ENCODE results near the gene TMED3.
A peak's percentile ranks its signal among the peaks of the same experiment; 100 is the strongest.

Gene TMED3

DNA sequence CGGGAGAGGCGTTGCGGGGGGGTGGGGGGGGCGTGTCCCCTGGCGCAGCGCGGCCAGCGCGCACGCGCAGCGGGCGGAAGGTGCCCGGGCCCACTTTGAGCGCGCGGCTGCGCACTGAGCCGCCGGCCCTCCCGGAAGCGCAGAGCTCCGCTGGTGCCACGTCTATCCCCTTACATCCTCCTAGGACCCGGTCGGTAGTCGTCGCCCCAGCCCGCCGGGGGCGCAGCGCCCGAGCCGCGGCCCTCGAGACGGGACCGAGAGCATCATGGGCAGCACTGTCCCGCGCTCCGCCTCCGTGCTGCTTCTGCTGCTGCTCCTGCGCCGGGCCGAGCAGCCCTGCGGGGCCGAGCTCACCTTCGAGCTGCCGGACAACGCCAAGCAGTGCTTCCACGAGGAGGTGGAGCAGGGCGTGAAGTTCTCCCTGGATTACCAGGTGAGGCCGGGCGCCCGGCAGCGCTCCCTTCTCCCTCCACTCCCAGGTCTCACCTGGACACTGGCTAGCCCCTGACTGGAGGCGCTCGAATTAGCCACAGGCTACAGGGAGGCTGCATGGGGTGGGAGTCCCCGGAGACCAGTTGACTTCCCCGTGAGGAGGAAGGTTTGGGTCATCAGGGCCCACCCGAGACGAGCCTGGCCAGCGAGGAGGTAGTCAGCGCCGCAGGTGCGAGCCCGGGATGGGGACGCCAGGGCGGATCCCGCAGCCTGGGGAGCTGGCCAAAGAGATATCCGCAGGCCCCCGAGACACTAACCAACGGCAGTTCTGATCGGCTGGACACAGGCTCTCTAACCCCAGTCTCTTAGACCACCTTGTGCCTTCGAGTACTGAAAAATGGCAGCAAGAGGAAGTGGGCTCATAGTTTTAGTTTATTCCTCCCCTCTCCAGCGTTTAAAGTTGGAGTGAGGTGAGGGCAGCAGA, at the start of gene TMED3:
TSS of gene TMED3 (plus strand) at position 128 of the 916 bp plus-strand sequence. CDS start at position 266, 138 bp downstream.
- DNase-seq, result peak; percentile 55 to 74 (median 58)

DNA sequence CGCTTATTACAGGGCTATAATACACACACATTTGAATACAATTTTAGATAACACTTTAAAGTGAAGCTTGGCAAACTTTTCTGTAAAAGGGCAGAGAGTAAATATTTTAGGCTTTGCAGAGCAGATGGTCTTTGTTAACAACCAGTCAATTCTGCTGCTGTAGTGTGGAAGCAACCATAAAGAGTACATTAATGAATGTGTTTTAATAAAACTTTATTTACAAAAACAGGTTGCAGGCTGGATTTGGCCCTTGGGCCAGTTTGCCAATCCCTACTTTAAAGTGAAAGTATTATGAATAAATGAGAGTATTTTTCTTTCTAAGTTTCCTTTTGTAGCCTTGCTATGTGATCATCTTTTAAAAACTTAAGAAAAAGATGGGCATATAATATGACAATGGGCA, 49.1 kb upstream of the TMED3 start:
- no peak for DNase-seq

GRCh38 chr15:79265167-79265566, 45.7 kb upstream of the TMED3 start:
- no peak for DNase-seq

DNA sequence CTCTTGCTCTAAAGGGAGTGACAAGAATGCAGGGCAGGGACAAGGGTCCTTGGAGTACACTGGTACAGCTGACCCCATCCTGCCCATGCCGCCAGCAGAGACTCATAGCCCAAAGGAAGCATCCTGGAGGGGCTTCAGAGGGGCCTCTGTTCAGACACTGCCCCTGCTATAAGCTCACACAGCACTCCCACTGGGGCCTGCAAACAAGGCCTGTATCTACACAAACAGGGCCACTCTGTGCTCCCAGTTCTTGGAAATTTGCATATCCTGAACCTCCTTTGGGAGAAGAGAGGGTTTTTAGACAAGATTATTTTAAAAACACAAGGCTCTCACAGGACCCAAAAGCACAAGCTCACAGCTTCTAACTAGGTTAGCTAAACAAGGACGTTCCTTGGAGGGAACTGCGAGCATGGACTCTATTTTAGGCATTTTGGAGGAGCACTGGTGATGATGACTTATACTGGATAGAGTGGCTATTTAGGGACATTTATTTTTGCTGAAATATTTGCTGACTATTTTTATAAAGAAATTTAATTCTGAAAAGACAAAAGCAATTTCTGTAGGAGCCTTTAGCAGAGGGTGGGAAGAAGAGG, 44.8 kb upstream of the TMED3 start:
- DNase-seq, result no peak

GRCh38 chr15:79282371-79283251, 28.3 kb upstream of the TMED3 start, which contains the start of gene ANKRD34C:
Gene ANKRD34C (plus strand): TSS chr15:79282722. CDS start chr15:79293285, 10,563 bp downstream.
- DNase-seq, result no peak

GRCh38 chr15:79283252-79284048, 27.5 kb upstream of the TMED3 start:
- no peak for DNase-seq

DNA sequence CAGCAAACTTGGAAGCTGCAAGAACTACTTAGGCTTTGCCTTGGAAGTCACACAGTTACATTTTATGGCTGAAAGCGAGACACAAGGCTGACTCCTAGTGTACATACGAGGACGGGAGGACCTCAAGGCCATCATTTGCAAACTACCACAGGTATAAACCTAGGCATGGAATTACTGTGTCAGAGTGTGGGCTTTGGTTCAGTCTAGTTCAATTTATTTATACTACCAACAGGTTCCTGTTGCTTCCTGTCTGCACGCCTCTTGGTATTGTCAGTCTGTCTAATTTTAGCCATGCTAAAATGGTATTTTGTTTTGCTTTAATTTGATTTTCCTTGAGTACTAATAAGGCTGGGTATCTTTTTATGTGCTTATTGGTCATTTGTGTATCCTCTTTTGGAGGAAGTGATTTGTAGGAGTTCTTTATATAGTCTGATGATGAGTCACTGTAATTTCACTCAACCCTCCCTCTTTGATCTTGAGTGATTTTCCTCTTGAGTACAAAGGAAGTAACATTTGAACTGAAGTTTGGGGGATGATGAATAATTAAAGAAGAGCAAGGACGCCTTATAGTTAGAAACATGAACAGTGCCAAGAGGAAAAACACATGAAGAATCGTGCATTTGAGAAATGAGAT, 20.2 kb upstream of the TMED3 start:
- no peak for DNase-seq

- DNase-seq, result no peak
Observed at GRCh38 chr15:79292011-79292410, 18.9 kb upstream of the TMED3 start.

- no peak for DNase-seq
Observed at GRCh38 chr15:79294075-79294474, 16.8 kb upstream of the TMED3 start.

DNA sequence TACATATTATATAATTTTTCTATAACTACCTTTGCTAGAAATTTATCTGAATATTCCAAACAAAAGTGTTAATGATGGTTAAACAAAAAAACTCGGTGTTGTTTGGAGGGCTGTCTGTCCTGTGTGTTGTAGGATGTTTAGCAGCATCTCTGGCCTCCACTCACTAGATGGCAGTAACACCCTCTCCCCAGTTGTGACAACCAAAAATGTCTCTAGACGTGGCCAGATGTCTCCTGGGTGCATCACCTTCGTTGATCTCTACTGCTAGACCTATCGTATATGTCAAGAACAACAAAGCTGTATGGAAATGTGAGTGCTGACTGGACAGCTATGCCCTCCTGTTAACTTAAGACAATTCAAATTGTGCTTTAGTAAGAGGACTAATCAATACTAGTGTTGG, 14.3 kb upstream of the TMED3 start:
- DNase-seq, result no peak

DNA sequence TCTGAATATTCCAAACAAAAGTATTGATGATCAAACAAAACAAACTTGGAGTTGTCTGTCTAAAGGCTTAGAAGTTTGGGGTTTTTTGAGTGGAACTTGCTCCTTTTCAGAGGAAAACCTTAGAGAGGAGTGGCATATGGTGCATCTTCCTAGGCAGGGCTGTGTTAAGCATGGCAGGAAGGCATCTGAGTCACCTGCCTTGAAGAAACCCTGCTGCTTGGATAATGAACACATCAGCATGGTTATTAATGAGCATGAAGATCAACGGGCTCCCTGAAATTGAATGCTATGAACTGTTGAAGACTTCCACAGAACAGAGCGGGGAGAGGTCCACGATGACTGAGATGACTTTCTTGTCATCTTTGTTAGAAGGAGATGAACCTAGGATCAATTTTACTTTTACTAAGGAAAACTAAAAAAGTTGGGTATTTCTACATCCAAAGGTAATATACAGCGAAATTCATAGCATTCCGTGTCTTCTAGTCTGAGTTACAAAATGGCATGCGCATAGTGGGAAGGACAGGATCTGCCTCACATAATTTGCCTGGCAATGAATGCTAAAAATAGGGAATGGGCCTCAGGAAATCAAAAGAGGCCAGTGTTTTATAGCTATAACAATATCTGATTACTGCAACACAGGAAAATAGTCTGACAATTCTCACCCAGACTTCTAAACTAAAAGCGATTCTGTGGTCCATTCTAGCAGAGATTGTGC, 11.6 kb upstream of the TMED3 start:
- DNase-seq, result no peak

DNA sequence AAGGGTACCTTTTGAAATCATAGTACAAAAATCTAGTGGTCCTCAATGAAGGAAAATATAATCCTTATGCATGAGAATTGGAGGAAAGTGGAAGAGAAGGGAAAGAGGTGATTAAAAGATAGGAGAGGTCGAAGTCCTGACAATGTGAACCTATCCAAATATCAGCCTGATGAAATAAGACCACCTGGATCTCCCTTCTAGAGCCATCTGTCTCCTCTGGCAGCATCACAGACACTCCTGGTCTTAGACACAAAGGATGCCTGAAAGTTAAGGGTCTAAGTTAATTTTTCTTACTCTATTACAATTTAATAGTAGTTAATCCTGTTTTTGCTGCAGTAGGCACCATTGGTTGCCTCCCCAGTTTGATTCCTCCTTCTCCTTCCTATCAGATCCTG, 11.1 kb upstream of the TMED3 start:
- no peak for DNase-seq

GRCh38 chr15:79307251-79307650, 3.7 kb upstream of the TMED3 start:
- no peak for DNase-seq

DNA sequence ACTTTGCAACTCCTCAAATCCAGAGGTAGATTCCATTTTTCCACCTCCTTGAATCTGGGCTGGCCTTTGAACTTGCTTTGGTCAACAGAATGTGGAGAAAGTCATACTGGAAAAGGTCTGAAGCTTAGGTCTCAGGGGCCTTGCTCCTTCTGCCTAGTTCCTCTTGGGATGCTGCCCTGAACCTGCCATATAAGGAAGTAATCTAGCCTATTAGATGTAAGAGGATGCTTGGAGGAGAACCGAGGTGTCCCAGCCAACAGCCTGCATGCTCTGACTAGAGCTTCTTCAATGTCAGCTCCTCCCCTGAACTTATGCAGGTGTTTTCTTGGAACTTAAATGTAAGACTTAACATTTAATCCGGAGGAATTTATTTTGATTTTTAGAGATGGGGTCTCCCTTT, 2.0 kb upstream of the TMED3 start:
- no peak for DNase-seq

DNA sequence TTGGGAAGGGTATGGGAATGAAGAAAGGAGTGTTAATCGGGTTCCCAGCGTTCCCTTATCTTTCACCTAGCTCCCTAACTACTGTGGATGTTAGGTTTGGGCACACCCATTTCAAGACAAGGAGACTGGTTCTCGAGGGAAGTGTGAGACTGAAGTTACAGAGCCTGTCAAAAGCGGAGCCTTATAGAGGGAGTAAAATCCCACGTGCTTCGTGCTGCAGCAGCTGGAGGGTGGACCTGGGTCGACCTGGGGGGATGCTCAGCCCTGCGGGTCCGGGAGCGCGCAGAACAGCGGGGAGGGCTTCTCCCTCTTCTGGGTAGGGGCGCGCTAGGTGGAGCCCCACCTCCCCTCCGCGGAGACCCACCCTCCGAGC, 314 bp upstream of the TMED3 start:
- DNase-seq, result no peak

DNA sequence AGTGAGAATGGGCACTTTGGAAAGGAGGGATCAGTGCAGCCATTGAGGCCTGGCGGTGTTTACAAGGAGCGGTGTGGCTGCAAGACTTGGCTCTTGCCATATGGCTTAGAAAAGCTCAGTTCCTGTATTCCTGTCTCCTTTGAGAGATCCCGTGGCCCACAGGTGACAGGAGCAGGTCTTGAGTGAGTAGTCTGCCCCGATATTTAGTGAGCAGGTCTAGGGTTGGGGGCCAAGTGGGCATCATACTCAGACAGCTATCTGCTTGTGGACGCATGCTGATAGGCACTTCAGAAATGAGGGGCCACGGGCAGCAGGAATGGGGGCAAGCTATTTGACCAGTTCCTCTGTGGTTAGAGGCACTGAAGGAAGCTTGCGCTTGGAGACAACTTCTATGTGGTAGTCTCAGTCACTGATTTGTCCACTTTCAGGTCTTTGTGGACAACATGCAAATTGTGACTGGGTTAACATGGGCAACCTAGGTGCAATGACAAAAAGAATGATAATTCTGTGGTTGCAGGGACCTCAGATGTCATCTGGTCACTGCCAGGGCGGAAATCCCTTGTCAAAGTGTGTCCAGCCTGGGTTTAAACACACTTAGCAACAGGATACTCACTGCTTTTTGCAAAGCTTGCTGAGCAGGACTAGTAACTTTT, 1.1 kb downstream of the TMED3 start:
- no peak for DNase-seq

- no peak for DNase-seq
Observed at GRCh38 chr15:79314186-79314585, 3.3 kb downstream of the TMED3 start.

DNA sequence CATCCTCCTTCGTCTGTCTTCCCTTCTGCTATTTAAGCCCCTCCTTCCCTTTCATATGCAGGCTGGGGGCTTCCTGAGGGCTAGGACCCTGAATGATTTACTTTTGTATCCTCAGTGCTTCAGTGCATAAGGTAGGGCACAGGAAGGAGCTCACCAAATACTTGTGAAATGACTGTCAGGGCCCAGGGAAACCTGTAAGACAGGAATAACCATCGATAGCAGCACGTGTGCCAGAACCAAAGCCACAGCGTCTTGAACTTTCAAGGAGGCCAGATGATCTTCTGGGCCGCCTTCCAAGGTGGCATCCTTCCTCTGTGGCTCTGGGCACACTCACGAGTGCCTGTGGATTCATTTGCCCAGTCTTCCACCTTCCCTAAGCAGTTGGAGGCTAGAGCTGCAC, 3.9 kb downstream of the TMED3 start:
- DNase-seq, result no peak

DNA sequence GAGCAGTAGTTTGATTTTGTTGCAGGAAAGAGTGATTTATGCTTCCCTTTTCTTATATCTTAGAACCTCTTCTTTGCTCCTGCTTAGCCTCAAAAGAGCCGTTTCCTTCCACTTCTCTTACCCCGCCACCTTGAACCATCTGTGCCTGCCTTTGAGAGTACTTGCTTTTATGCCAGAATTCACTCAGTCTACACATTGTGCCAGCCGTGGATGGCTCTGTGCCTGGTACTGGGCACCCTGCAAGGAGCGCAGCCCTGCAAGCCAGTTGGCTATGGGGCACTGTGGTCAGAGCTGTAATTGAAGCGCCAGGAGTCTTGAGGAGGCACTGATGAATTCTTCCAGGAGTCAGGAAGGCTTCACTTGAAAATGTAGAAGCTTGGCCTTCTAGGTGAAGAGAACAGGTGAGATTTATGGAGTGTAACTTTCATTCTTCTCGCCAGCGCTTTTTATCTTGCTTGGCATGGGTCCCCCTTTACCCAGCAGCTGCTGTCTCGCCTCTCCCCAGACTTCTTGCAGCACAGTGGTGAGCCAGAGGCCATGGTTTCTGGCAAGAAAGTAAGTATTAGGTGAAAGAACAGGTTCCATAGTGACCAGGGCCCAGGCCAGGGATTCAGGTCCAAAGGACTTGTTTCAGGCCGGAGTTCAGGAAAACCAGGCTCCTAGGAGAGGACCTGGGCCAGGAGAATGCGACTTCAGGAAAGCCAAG, 4.9 kb downstream of the TMED3 start:
- DNase-seq, result no peak

DNA sequence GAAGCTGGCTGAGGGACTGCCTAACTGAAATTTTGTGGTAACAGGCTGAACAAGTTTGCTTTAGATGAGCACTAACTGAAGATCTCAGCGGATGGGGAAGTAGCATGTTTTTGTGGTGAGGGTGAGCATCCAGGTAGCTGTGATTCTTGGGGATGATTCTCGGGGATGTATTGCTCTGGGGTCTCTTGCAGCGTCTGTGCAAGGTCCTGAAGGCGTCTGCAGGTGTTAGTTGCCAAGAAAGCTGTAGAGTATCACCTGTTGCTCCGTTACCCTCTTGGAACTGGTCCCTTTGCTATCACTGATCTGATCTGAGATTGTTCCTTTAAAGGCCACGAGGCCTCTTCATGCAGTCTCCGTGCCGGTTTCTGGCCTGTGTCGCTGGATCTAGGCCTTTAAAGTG, 6.0 kb downstream of the TMED3 start:
- no peak for DNase-seq
